Stimulated activated CD4-positive, alpha-beta T cell treated with anti-CD3 and anti-CD28 coated beads, TNF-alpha, amount 100 ng/mL, for 1 hour (primary cell): ENCODE measurements around the gene YTHDF1.

Source experiments
- DNase-seq, 3 donors: peaks; one replicate each; pipeline ENCODE4 v3.0.0-alpha.2; 2020; ENCODE audit warnings: low read depth in 3 of 3, low spot score in 1 of 3

Gene YTHDF1

GRCh38 chr20:63174309-63175037, 41.5 kb downstream of the YTHDF1 start:
- DNase-seq: no peak

- DNase-seq: no peak
Measured at GRCh38 chr20:63173552-63174191, 42.3 kb downstream of the YTHDF1 start.

- no peak for DNase-seq
Measured at GRCh38 chr20:63172726-63173125, 43.2 kb downstream of the YTHDF1 start.

- DNase-seq: no peak
Measured at GRCh38 chr20:63171991-63172390, 43.9 kb downstream of the YTHDF1 start.

GRCh38 chr20:63169681-63170080, 46.2 kb downstream of the YTHDF1 start:
- DNase-seq: no peak

- DNase-seq: no peak
Measured at GRCh38 chr20:63168861-63169260, 47.1 kb downstream of the YTHDF1 start.

- DNase-seq: no peak
Measured at GRCh38 chr20:63167918-63168520, 47.9 kb downstream of the YTHDF1 start.

- DNase-seq: no peak
Measured at GRCh38 chr20:63167026-63167917, 48.7 kb downstream of the YTHDF1 start.

GRCh38 chr20:63166193-63167020, 49.5 kb downstream of the YTHDF1 start:
- no peak for DNase-seq

GRCh38 chr20:63165356-63166192, 50.4 kb downstream of the YTHDF1 start:
- no peak for DNase-seq

GRCh38 chr20:63164484-63165355, 51.2 kb downstream of the YTHDF1 start:
- DNase-seq: no peak

- DNase-seq: no peak
Measured at GRCh38 chr20:63163596-63164483, 52.1 kb downstream of the YTHDF1 start.

- no peak for DNase-seq
Measured at GRCh38 chr20:63163171-63163570, 52.8 kb downstream of the YTHDF1 start.

GRCh38 chr20:63162206-63162795, 53.6 kb downstream of the YTHDF1 start:
- DNase-seq: no peak

GRCh38 chr20:63161176-63161651, 54.7 kb downstream of the YTHDF1 start:
- DNase-seq: no peak

GRCh38 chr20:63160641-63161175, 55.2 kb downstream of the YTHDF1 start:
- no peak for DNase-seq
